Right lobe of liver (tissue), 4 donors: Measurements from ENCODE around the gene CD163L1.

Source experiments
- POLR2A ChIP-seq: fragments of 450-650 bp; IDR thresholded peaks from one replicate; pipeline ENCODE4 v1.6.1; 2017; ENCODE audit warnings: antibody characterized with exemption, mild to moderate bottlenecking
- TF ChIP-seq, protein P1 (sequence below), 4 donors: fragments of 200-600 bp in 3 of 4; fragments of 450-650 bp in 1 of 4; IDR thresholded peaks; one replicate each; pipeline versions ENCODE4 v1.5.1 to v1.8.0; 2016 to 2022; ENCODE audit warnings: antibody characterized with exemption in 4 of 4, mild to moderate bottlenecking in 2 of 4
- donor health status: DM: no; HTN: no; CAD: no.
- donor health status: DM: no; HTN: no; CAD: no.
- donor health status: DM: no; HTN: yes; CAD: no.

GRCh38 chr12:7373226-7373625 is 70.7 kb downstream of the CD163L1 start:
- TF ChIP-seq, protein P1, sequence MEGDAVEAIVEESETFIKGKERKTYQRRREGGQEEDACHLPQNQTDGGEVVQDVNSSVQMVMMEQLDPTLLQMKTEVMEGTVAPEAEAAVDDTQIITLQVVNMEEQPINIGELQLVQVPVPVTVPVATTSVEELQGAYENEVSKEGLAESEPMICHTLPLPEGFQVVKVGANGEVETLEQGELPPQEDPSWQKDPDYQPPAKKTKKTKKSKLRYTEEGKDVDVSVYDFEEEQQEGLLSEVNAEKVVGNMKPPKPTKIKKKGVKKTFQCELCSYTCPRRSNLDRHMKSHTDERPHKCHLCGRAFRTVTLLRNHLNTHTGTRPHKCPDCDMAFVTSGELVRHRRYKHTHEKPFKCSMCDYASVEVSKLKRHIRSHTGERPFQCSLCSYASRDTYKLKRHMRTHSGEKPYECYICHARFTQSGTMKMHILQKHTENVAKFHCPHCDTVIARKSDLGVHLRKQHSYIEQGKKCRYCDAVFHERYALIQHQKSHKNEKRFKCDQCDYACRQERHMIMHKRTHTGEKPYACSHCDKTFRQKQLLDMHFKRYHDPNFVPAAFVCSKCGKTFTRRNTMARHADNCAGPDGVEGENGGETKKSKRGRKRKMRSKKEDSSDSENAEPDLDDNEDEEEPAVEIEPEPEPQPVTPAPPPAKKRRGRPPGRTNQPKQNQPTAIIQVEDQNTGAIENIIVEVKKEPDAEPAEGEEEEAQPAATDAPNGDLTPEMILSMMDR (IDR thresholded peaks at IDR 0.05), result no peak
- no peak for TF ChIP-seq POLR2A
